ENCODE data around the gene C4orf50. TPM values are rescaled to one million over a fixed set of nuclear protein-coding genes. Genes with fewer than 3 reads are reported as not detected.

C4orf50 gene
- total RNA-seq, 1 donor, result not detected

DNA sequence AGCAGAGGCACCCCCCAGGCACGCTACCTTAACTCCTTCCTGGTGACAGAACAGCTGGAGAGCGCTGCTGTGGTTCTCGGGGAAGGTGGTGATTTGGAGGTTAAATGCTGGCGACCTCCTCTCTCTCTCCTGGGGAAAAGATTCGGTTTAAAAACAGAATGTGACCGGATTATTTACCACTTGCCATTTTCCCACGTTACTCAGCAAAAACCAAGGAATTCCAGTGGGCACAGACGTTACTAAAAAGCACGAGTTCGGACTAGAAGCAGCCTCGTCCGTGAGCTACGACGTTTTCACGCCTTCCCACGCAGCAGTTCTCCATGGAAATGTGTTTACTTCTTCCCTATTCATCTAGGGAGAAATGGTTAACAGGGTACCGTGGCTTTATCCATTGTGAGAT is 32.3 kb upstream of the C4orf50 start:
- TF ChIP-seq, protein P1, sequence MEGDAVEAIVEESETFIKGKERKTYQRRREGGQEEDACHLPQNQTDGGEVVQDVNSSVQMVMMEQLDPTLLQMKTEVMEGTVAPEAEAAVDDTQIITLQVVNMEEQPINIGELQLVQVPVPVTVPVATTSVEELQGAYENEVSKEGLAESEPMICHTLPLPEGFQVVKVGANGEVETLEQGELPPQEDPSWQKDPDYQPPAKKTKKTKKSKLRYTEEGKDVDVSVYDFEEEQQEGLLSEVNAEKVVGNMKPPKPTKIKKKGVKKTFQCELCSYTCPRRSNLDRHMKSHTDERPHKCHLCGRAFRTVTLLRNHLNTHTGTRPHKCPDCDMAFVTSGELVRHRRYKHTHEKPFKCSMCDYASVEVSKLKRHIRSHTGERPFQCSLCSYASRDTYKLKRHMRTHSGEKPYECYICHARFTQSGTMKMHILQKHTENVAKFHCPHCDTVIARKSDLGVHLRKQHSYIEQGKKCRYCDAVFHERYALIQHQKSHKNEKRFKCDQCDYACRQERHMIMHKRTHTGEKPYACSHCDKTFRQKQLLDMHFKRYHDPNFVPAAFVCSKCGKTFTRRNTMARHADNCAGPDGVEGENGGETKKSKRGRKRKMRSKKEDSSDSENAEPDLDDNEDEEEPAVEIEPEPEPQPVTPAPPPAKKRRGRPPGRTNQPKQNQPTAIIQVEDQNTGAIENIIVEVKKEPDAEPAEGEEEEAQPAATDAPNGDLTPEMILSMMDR (IDR thresholded peaks at IDR 0.05; ENCODE audit: insufficient read depth, low read length), result no peak

DNA sequence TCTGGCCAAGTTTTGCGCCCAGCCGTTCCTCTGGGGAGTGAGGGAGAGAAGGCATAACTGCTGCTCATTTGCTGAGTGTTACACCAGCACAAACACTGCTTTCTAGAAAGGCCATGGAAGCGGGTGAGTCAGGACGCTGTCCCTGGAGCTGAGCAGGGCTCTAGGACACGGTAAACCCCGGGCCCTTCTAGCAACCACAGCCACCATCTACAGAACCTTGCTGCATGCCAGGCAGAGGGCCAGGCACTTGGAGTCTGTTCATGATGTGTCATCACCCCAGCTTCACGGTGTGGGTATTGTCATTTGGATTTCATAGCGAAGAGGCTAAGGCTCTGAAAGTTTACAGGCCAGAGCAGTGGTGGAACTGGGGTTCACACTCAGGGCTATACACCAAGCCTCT is 31.8 kb upstream of the C4orf50 start:
- H3K4me3 ChIP-seq (ENCODE audit: low read depth, low read length), result no peak overlapping the region
- DNase-seq (ENCODE audit: low read depth), result no peak
- TF ChIP-seq, protein P1 (IDR thresholded peaks at IDR 0.05; ENCODE audit: insufficient read depth, low read length), result no peak

More for the DNA sequence above, 32.3 kb upstream of the C4orf50 start:
- DNase-seq (ENCODE audit: low read depth), result no peak
- H3K4me3 ChIP-seq (ENCODE audit: low read depth, low read length), result no peak overlapping the region

DNA sequence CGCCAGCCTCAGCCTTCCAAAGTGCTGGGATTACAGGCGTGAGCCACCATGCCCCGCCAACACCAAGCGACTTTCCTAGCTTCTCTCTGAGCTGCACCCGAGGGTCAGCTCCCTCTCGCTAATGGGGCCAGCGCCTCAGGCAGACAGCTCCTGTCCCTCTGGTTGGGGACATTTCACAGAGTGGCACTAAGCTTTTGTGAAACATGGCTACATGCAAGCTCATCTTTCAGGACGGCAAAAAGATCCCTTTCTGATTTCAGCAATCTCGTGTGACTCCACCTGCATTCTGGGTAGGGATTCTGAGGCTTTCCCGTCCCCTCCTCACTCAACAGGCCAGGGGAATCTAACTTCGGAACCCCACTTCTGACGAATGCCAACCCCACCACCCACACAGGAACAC is 31.0 kb upstream of the C4orf50 start:
- DNase-seq (ENCODE audit: low read depth), result no peak
- TF ChIP-seq, protein P1 (IDR thresholded peaks at IDR 0.05; ENCODE audit: insufficient read depth, low read length), result no peak
- no peak overlapping the region for H3K4me3 ChIP-seq (ENCODE audit: low read depth, low read length)

DNA sequence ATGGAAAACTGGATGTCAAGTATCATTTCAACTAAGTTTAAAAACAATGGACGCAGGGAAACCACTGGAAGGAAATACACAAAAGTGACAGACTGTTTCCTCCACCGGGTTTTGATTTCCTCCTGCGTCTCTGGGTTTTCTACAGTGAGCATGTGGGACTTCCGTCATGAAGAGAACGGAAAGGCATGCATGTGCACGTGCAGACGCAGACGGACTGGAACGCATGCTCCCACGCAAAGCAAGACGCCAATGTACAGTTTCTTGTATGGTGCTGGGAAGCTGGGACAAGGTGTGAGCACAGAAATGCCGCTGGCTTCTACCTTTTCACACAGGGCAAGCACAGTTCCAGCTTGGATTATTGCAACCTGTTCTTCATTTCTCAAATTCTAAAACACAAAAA is 30.3 kb upstream of the C4orf50 start:
- no peak overlapping the region for H3K4me3 ChIP-seq (ENCODE audit: low read depth, low read length)
- no peak for DNase-seq (ENCODE audit: low read depth)
- TF ChIP-seq, protein P1 (IDR thresholded peaks at IDR 0.05; ENCODE audit: insufficient read depth, low read length), result no peak

DNA sequence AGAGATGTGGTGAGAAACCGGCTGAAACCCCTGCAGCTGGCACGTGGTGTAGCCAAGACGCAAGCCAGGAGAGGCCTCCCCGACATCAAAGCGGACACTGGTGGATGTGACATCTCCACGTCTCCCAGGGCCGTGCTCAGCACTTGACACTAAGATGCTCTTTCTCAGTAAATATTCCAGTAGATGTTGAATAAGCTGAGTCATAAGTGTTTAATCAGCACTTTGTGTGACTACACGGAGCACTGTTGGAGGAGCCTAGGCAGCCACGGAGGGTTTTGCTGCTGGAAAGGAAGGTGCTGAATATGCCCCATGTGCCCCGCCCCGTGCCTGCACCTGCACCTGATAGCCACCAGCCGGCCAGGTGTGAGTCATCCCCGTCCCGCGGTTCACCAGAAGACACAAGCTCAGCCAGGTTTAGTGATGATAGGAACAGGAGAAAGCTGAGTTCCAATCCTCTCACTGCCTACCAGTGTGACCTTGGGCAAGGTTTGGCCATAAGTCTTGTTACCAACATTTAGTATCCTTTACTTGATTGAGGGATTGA is 29.0 kb upstream of the C4orf50 start:
- TF ChIP-seq, protein P1 (IDR thresholded peaks at IDR 0.05; ENCODE audit: insufficient read depth, low read length), result no peak
- no peak for DNase-seq (ENCODE audit: low read depth)
- no peak overlapping the region for H3K4me3 ChIP-seq (ENCODE audit: low read depth, low read length)

DNA sequence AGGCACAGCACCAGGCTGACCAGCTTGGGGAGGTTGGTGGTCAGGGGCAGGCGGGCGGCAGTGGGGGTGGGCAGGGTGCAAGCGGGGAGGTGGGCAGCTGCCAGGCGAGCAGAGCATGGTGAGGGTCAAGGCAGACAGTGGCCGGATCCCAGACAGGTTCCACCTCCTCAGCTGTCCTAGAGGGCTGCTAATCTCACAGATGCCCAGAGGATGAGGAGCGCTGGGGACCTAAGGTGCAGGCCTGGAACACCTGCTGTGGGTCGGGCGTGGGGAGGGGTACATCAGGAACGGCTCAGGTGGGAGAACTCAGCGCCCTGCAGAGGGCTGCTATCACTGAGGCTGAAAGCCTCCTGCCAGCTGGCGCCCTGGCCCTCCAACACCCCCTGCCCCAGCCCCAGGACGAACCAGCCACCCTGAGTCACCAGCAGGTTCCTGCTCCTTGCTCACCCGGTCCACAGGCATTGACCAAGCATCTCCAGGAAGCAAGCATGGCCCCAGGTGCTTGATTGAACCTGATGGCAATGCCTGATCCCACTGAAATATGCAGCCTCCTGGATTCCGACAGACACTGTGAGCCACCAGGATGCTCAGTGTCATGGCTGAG is 28.4 kb upstream of the C4orf50 start:
- TF ChIP-seq, protein P1 (IDR thresholded peaks at IDR 0.05; ENCODE audit: insufficient read depth, low read length), result no peak
- no peak for DNase-seq (ENCODE audit: low read depth)
- no peak overlapping the region for H3K4me3 ChIP-seq (ENCODE audit: low read depth, low read length)

DNA sequence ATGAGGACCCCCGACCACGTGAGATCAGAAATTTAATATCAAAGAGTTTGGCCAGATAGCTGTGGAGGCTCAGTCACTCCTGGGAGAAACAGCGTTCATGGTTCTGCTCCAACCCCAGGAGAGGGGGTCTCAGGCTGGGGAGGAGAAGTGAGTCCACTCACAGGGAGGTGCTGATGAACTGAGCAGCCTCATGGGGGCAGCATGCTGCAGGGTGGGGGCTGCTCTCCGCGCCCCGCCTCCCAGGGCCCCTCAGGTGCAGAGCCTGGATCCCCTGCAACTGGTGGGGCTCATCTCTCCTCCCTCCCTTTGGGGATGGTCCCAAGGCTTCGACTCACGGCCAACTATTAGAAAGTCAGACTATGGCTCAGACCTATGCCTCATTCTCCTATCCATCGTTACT is 26.6 kb upstream of the C4orf50 start:
- no peak overlapping the region for H3K4me3 ChIP-seq (ENCODE audit: low read depth, low read length)
- TF ChIP-seq, protein P1 (IDR thresholded peaks at IDR 0.05; ENCODE audit: insufficient read depth, low read length), result no peak
- DNase-seq (ENCODE audit: low read depth), result no peak
